Activated CD4-positive, CD25-positive, alpha-beta regulatory T cell (primary cell): ENCODE measurements around the gene AMER3.
A peak's percentile ranks its signal among the peaks of the same experiment; 100 is the strongest.
"Not testable (repeated sequence)": the region's sequence is repeated elsewhere in the genome, so short reads cannot be mapped to it uniquely, and the experiment has no call there.

ENCODE experiments used
- DNase-seq, 4 experiments: peaks; one replicate each; lab custom pipeline; 2025; lab: John Stamatoyannopoulos, UW

Gene AMER3, protein sequence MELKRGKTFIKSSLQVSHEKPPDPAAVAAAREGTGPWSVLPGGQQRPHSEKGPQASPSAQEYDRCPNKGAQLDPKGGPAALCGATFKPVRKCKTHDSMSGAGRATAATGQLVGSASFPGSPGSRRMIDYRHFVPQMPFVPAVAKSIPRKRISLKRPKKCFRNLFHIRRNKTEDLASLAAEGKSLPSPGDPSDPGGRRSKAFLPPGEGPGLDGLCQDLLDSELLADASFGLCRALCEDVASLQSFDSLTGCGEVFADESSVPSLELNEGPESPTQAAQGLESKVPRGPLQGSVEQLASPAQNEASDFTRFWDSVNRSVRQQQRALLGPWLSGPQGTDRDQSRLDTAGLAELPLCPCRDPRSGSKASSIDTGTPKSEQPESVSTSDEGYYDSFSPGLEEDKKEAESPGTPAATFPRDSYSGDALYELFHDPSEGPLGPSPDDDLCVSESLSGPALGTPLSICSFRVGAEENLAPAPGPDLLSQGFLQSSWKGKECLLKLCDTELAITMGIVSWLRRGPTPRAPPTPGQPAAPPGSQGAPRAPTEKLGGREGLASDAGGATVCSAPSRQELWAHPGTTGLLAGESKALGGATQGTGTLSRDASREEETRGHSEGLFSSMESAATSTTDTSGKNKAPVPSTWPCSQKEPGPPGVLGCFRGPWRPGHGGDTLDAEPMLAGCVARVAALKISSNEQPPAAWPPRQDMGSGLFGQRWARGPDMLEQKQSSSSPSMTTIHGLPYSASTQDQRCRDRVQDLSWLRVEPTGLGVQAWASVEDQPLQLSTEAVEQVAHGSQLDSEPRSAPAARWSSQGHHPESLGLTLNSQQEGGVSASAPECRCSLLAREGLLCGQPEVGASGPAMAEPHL

DNA sequence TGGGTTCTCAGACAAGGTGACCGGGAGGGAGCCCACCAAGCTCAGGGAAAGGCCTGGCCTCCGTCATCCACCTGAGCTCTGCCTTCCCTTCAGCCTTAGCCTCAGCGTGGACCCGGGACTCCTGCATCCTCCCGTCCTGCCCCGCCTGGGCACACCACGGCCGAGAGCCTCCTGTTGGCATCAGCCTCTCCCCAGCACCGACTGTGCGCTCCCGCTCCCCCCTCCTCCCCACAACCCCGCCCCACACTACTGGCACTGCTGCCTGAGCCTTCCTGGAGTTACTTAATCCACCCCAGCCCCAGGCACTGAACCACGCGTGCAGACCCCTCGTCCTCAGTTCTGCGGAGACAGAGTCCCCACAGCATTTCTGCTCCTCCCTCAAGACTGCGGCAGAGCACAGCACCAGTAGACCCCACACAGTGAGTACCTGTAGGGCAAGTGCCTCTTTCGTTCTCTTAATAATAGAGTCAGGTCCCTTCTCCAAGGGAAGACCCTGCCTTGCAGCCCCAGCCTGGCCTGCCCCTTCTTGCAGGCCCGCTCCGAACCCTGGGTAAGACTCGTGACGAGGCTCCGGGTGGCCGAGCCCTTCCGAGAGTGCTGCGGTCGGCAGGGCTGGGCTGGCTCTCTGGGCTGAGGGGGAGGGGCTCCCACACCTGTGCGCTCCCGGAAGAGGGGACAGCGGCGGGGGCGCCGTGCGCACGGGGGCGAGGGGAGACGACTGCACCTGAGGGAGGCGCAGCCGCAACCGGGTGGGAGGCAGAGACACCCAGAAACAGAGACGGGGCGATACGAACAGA is at the start of gene AMER3:
Gene AMER3, plus strand, starts transcription at position 285 of the 797 bp plus-strand sequence. CDS start 6,533 bp downstream, outside the sequence.
- DNase-seq: no peak

DNA sequence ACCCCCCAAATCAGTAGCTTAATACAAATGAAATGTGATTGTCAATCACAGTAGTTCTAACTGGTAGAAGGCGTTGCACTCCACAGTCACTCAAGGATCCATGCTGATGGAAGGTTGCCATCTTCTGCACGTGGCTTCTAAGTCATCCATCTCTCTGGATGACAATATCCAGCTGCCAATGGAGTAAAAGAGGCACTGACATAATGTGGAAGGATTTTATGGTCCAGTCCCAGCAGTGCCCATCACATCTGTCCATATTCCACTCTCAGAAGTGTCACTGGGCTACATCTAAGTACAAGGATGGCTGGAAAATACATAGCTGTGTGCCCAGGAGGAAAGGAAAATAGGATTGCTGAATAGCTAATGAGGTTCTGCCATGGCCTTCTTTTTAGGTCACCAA is 40.5 kb upstream of the AMER3 start:
- DNase-seq: not testable (repeated sequence)

DNA sequence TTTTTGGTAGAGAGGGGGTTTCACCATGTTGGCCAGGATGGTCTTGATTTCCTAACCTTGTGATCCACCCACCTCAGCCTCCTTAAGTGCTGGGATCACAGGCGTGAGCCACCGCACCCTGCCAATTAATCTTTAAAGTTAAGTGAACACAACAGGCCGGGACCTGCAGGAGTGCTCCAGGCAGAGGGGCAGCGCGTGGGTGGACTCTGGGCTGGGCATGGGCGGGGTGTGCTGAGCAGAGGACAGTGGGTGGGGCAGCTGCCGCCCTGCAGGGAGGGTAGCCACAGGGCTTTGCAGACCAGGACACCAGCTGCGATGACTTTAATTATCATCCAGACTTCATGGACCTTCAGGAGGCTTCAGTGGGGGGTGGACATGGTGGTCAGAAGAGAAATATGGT is 35.3 kb upstream of the AMER3 start:
- no peak for DNase-seq

DNA sequence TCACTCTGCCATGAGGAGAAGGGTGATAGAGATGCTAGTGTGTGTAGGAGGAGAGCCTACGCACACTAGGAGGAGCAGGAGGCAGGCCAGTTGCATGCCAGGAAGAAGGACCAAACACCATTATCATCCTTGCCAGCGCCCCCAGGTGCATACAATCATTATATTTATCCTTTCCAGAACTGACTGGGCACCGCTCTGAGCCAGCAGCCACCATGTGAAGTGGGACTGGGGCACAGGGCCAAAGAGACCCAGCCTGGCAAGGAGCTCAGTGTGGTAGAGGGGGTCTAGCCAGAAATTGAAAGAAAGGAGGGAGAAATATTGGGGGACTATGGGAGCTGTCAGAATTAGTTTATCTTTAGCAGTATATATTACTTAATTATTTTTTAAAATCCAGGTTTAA is 34.8 kb upstream of the AMER3 start:
- no peak for DNase-seq

- no peak for DNase-seq
Observed at GRCh38 chr2:130724455-130724854, 30.9 kb upstream of the AMER3 start.

DNA sequence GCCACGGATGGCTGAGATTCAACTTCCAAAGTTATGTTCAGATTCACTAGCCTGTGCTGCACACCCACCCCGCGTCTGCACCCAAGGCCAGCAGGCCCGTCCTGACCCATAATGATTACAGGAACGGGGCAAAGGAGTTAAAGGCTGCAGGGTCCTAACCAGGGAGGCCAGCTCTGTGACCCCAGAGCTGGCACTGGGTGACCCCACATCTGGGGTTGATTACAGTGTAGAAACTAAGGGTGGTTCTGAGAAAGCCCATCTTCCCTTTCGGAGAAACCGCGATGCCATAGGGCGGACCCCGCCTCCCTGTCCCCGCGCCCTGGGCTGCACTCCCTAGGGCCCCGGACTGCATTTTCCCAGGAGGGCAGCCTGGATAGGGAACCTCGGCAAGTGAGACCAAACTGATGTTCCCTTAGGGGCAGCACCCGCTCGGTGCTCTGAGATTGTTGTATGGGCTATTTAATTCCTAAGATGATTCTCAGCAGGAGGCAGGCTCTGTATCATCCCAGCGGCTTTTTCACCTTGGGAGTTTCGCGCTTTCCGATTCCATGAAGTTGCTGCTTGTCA is 28.6 kb upstream of the AMER3 start:
- DNase-seq: no peak

DNA sequence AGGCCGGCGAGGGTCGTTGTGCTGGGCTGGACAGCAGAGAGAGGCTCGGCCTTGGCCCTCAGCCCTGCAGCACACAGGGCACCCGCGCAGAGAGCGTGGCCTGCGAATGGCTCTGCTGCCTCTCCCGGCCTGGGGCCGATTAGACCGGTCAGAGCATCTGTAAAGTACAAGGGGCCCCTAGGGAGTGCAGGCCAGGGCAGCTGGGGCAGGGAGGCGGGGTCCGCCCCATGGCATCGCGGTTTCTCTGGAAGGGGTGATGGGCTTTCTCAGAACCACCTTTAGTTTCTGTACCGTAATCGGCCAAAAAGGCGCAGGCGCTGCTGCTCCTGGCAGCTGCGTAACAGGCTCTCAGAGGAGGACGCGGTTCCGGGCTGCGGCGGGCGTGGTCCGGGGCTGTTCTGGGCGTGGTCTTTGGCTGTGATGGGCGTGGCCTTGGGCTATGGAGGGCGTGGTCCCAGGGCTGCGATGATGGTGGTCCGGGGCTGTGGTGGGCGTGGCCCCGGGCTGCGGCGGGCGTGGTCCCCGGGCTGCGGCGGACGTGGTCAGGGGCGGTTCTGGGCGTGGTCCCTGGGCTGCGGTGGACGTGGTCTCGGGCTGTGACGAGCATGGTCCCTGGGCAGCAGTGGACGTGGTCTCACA is 27.9 kb upstream of the AMER3 start:
- peak; percentile 60 to 76 (median 75) for DNase-seq

DNA sequence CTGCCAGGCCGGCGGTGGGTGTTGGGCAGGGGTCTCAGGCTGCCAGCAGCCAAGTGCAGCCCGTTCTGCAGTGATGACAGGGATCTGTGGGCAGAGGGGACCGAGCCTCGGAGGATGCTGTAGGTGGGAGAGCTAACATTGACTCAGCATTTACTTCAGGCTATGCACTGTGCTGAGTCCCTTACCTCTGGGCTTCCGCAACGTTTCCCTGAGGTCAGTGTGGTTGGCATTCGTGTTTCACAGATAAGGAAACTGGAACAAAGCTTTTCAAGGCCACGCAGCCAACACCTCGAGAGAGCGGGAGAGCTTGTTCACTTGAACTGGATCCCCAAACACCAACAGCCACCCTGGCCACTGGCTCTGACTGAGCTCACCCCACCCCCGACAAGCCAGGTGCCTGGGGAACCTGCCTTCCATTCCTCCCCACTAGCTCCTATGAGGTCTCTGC is 27.3 kb upstream of the AMER3 start:
- no peak for DNase-seq

DNA sequence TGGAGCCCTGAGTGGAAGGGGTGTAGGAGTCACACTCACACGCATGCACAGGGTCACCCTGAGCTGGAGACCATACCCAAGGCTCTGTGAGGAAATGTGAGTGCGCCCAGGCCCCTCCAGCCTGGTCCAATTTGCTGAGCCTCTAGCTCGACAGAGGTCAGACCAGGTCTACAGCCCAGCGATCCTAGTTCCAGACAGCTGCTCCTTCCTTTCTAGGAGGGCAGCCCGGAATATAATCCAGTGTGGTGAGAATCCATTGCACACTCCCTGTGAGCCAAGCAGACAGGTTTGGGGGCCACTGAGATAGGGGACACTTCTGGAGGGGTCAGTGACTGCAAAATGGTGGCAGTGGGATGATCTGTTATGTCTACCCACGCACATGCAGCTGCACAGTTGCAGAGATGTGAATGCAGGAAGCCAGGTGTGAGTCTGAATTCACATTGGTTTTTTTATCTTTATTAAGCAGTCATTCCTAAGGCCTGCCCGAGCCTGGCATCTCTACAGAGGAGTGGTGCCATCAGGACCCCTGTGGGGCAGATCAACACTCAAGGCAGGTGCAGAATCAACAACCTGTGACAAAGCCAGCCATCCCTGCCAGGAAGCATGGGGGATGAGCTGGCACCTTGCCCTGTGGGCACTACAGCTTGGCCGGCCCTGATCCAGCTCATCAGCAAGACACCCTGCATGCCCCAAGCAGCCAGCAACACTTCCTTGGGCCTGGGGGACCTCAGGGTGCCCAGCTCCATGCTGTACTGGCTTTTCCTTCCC is 26.6 kb upstream of the AMER3 start, which contains the start of gene GPR148:
Gene GPR148, plus strand, starts transcription at position 522 of the 768 bp plus-strand sequence. Its CDS starts 82 bp downstream, at position 604.
- no peak for DNase-seq

GRCh38 chr2:130729322-130730299 is 25.7 kb upstream of the AMER3 start:
- DNase-seq: no peak

DNA sequence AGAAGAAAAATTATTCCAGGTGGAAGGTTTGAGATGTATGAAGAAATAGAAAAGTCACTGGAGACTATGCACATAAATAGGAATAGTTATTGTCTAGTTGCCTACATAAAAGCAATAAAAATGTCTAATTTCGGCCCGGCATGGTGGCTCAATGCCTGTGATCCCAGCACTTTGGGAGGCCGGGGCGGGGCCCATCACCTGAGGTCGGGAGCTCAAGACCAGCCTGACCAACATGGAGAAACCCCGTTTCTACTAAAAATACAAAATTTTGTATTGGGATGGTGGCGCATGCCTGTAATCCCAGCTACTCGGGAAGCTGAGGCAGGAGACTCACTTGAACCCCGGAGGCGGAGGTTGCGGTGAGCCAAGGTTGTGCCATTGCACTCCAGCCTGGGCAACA is 23.1 kb upstream of the AMER3 start:
- DNase-seq: not testable (repeated sequence)

DNA sequence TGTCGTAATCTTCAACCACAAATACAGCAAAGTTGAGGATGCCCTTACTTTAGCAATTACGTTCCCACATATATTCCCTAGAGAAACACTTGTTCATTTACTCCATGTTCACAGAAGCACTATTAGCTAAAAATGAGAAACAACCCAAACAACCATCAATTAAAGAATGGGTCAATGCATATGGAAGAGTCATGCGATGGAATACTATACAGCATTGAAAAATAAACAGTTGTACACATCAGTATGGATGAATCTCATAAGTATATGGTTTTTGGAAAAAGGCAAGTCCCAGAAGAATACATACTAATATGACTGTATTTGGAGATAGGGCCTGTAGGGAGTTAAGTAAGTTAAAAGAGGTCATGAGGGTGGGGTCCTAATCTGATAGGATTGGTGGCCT is 20.1 kb upstream of the AMER3 start:
- no peak for DNase-seq

DNA sequence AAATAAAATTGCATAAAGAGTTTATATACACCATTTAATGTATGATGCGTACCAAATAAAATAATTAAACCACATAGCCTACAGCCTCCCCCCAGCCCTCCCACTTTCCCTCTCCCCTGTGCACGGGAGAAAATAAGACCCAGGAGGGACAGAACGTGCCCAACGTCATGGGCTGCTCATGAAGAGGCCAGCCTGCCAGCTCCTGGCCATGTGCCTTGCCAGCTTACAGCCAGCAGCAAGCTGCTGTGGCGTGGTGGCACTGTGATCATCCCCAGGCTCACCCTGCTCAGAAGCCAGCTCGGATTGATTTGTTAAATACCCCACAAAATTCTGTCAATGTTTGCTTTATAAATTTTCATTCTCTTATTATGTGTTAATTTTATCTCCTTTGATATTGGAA is 18.9 kb upstream of the AMER3 start:
- no peak for DNase-seq

GRCh38 chr2:130737592-130737991 is 17.7 kb upstream of the AMER3 start:
- no peak for DNase-seq

GRCh38 chr2:130740671-130741070 is 14.7 kb upstream of the AMER3 start:
- DNase-seq: no peak

GRCh38 chr2:130743278-130743677 is 12.1 kb upstream of the AMER3 start:
- no peak for DNase-seq

DNA sequence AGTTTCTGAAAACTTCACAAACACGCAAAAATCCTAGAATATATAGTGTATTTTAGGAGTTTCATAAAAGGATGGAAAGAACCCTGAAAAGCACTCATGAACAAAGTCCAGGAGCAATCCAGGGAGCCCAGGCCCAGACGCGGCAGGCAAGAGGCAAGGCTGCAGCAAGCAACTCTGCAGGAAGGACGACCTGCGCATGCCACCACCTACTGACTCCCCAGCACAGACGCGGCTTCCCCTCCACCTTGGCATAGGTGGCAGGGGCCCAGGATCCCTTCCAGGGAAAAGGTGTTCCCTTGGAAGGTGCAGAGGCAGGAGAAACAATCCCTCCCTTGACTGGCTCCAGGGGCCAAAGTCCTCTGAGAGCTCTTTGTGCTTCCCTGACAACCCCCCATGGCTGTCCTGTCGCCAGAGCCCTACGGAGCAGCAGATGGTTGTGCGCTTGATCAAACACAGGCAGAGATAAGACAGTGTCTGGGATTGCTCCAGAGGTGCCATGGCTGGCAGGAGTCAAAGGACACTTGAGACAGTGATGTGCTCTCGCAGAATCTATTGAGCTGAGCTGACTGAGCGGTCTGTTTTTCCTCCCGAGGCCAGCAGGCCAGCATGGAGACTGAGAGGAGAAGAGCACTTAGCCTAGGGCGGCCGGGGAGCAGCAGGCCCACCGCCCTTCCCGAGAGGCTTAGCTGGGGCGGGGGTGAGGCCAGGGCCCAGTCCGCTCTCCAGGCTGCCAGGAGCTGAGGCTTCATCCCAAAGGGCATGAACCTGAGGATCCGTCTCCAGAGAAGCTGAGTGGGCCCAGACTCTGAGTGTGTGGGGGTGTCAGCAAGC is 10.8 kb upstream of the AMER3 start:
- DNase-seq: no peak

DNA sequence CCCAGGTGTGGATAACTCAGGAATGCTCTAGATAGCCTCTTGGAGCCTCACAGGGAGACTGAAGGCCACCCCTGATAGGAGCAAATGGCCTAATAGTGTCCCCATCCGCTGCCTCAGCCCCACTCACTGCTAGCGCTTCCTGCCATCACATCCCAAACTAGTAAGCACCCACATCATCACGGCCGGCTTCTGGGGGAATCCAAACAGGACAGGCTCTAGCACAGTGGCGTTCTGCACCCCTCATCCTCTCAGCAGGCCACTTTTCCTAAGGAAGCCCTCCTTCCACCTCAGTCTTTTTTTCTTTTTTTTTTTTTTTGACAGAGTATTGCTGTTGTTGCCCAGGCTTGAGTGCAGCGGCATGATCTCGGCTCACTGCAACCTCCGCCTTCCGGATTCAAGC is 6.3 kb upstream of the AMER3 start:
- no peak for DNase-seq
